Measurements from ENCODE around the gene NTHL1.

DNA sequence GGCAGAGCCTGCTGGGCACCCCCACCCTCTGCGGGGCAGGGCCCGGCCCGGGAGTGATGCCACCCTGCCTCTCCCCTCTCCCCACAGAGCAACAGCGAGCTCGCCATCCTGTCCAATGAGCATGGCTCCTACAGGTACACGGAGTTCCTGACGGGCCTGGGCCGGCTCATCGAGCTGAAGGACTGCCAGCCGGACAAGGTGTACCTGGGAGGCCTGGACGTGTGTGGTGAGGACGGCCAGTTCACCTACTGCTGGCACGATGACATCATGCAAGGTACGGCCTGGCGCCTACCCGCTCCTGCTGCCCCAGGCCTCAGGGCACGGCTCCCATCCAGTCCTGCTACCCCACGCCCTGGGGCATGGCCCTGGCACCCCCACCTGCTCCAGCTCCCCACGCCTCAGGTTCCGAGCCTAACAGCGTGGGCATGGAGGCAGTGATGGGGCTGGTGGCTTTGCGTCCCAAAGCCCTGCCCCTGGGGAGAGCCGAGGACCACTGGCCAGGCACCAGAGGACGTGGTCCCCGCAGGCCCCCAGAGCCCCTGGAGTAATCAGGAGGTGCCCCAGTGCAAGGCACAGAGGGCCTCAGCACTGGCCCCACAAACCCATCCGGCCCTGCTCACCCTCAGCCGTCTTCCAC lies 38.6 kb upstream of the NTHL1 start:
- TF ChIP-seq, protein P1, sequence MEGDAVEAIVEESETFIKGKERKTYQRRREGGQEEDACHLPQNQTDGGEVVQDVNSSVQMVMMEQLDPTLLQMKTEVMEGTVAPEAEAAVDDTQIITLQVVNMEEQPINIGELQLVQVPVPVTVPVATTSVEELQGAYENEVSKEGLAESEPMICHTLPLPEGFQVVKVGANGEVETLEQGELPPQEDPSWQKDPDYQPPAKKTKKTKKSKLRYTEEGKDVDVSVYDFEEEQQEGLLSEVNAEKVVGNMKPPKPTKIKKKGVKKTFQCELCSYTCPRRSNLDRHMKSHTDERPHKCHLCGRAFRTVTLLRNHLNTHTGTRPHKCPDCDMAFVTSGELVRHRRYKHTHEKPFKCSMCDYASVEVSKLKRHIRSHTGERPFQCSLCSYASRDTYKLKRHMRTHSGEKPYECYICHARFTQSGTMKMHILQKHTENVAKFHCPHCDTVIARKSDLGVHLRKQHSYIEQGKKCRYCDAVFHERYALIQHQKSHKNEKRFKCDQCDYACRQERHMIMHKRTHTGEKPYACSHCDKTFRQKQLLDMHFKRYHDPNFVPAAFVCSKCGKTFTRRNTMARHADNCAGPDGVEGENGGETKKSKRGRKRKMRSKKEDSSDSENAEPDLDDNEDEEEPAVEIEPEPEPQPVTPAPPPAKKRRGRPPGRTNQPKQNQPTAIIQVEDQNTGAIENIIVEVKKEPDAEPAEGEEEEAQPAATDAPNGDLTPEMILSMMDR (IDR thresholded peaks at IDR 0.05), result no peak
- no peak for TF ChIP-seq EP300 (IDR thresholded peaks at IDR 0.05)

Measured in ovary (tissue), 3 donors.